Effector CD8-positive, alpha-beta T cell (primary cell): ENCODE results near the gene GRIN3B.
A peak's percentile ranks its signal among the peaks of the same experiment; 100 is the strongest.

Source experiments
- DNase-seq: peaks from one replicate; lab custom pipeline; 2025; lab: John Stamatoyannopoulos, UW

The GRIN3B gene

DNA sequence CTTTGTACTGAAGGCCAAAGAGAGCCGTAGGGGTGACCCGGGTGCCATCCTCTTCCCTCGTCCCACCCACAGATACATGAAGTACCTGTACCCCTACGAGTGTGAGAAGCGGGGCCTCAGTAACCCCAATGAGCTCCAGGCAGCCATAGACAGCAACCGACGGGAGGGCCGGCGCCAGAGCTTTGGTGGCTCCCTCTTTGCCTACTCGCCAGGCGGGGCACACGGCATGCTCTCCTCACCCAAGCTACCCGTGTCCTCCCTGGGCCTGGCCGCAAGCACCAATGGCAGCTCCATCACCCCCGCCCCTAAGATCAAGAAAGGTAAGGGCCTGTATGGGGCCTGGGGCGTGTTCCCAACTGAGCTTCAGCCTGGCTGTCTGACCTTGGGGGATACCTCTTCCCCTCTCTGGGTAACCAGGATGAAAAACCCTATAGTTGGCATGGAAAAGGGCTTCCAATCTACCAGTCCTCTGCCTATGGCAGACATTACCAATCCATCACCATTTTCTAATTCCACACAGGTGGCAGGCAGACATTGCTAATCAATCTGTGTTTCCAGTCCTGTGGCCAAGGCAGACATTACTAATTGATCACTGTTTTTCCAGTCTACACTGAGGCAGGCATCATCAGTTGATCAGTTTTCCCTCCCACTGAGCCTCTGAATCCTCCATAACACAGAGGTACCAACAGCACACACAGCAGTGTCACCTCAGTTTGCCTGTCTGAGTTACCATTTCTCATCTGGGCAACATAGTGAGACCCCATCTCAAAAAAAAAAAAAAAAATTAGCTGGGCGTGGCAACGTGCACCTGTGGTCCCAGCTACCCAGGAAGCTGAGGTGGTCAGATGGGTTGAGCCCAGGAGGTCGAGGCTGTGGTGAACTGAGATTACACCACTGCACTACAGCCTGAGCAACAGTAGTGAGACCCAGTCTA lies 35.2 kb upstream of the GRIN3B start:
- no peak for DNase-seq

DNA sequence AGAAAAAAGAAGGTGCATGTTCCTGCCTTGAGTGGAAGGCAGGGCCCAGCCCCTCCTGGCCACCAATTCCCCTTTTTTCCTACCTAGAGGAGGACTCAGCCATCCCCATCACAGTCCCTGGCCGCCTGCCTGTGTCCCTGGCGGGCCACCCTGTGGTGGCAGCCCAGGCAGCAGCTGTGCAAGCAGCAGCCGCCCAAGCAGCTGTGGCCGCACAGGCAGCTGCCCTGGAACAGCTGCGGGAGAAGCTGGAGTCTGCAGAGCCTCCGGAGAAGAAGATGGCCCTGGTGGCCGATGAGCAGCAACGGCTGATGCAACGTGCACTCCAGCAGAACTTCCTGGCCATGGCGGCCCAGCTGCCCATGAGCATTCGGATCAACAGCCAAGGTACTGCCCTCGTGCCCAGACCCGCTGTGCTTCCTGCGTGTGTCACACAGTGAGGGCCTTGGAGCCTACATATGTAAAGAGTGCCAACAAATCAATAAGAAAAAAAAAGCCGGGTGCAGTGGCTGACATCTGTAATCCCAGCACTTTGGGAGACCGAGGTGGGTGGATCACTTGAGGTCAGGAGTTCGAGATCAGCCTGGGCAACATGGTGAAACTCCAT lies 33.6 kb upstream of the GRIN3B start:
- no peak for DNase-seq

DNA sequence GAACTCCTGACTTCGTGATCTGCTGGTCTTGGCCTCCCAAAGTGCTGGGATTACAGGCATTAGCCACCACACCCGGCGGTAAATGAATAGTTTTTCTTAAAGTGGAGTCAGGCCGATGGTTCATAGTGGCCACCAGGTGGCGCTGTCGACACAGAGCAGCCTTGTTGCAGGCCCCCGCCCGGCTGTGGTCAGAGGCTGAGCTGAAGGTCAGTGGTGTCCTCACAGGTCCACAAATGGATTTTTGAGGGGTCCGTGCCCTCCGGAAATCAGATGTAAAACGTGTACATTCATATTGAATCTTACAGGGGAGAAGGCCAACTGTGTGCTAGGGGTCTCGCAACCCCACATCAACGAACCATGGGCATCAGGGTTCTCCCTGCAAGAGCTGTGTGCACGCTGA lies 29.5 kb upstream of the GRIN3B start:
- no peak for DNase-seq

DNA sequence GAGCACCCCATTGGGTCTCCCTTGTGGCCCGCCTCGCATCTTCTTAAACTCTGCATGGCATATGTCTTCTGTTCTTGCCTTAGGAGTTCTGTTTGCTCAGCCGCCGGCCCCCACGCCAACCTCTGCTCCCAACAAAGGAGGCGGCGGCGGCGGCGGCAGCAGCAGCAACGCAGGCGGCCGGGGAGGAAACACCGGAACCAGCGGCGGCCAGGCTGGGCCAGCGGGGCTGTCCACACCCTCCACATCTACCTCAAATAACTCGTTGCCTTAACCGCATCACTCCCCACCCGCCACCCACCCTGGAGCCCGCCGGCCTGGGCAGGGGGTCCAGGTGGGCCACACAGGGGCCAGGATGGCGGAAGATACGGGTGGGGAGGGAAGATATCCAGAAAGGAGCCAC lies 28.4 kb upstream of the GRIN3B start:
- no peak for DNase-seq

DNA sequence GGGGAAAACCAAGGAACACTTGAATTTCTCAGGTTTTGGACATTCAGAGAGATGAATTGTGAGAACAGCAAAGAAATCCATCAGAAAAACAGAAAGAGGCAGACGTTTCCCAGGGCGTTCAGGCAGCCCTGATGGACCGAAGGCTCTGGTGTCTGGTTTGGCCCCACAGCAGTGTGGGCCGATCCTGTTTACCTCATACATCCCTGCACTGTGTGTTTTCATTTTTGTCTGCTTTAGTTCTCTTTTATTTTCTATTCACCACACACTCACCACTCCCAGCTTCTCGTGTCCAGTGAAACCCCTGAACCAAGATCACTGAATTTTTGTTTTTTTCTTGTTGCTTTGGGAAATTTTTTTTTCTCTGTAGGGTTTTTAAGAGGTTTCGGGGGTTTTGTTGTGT lies 27.9 kb upstream of the GRIN3B start:
- DNase-seq, result no peak

DNA sequence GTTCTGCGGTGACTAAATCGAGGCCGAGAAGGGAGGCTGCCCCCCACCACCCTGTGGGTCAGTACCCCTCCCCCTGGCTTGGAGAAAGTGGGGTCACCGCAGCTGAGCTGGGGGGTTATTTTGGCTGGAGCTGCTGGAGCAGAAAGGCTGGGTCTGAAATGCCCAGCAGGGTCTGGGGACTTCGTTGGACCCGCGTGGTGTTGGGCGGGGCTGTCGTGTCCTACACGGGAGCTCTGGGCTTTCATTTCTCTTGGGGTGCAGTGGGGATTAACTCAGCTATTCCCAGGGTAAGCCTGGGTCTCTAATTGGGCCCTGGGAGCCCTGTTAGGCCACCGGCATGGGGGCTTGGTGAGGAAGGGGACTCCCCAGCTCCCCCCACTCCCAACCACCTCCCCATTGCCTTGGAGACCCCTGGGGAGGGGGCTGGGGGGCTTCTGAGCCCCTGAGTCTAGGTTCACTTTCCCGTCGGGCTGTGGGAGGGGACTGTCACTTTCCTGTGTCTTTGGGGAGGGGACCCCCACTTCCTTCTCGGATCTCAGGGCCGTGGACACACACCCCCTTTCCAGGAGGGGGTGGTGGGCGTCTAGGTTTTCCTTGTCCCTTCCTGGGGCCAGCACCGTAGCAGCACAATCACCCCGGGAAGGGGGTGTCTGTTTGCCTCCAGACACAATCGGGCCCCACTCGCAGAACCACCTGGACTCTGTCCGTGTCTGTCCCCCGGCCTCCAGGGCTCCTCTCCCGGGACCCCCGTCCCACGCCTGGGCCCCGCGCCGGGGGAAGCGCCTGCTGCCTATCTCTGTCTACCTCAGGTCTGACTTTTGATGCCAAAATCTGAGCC lies 26.3 kb upstream of the GRIN3B start:
- no peak for DNase-seq

DNA sequence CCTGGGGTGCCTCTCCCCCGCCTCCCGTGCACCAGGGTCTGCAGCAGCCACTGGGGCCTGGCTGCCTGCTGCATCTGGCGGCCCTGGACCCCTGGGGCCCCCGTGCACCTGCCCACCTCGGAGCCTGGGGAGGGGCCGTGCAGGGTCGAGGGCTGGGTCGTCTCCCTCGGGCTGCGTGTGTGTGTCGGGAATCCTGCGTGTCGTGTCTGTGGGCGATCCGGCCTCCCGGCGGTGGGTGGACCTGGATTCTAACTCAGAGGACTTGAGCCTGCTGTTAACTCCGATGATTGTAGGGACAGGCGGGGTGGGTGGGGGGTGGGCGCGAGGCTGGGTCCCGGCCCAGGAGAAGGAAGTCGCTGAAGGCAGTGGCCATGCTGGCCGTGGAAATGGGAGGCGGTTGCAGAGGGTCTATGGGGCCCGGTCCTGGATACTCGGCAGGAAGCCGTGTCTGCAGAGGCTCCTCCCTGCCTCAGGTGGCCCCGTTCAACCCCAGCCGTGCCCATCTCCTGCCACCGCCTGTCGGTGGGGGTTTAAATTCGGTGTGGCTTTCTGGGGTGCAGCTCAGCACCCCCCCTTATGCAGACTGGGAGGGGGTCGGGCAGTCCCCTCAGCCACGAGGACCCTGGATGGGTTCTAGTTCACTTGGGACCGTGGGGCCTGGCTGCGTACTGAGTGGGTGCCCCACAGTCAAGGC lies 25.5 kb upstream of the GRIN3B start:
- no peak for DNase-seq

DNA sequence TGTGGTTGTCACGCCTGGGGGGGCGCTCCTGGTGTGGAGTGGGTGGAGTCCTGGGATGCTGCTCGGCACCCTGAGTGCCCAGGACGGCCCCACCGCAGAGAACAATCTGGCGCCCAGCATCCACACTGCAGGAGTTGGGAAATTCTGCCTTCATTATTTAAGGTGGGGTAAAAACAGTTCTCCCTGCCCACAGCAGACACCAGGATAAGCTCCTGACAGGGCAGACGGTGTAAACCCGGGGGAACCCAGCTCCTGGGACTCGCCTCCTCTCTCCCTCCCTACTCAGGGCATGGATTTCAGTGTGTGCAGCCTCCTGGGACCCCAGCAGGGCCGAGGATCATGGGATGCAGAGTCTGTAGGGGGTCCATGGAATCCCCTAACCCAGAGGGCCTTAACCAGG lies 23.7 kb upstream of the GRIN3B start:
- no peak for DNase-seq

DNA sequence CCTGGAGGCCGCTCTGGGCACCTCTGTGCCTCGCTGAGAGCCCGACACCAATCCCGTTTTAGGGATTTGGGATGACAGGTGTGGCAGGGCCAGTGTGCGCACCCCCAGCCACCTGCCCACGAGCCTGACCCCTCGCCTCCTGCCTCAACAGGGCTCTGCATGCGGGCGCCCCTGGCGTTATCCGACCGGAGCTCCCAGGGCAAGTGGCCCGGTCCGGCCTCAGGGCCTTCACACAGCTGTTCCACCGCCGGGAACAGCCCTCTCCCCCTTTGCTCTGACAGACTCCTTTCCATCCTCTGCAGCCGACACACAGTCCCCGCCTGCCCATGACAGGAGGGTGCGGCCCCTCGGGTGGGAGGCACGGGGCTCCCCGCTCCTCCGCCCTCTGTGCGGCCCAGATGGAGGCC lies 23.2 kb upstream of the GRIN3B start:
- no peak for DNase-seq

DNA sequence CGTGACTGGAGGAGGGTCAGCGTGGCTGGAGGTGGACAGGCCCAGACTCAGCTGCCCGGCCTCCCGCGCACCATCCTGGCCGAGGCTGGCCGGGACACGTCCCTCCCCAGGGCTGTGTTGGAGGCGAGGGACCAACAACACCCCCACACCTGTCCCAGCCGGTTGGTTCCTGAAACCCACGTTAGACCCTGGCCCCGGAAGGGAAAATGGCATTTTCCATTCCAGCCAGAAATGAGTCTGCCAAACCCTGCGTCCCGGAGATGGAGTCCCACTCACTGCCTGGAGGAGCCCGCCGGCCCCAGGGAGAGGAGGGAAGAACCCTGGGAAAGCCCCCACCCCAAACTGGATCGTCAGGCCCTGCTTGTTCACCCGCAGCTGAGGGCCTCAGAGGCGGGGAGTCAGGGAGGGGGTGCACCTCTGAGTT lies 20.9 kb upstream of the GRIN3B start:
- no peak for DNase-seq

DNA sequence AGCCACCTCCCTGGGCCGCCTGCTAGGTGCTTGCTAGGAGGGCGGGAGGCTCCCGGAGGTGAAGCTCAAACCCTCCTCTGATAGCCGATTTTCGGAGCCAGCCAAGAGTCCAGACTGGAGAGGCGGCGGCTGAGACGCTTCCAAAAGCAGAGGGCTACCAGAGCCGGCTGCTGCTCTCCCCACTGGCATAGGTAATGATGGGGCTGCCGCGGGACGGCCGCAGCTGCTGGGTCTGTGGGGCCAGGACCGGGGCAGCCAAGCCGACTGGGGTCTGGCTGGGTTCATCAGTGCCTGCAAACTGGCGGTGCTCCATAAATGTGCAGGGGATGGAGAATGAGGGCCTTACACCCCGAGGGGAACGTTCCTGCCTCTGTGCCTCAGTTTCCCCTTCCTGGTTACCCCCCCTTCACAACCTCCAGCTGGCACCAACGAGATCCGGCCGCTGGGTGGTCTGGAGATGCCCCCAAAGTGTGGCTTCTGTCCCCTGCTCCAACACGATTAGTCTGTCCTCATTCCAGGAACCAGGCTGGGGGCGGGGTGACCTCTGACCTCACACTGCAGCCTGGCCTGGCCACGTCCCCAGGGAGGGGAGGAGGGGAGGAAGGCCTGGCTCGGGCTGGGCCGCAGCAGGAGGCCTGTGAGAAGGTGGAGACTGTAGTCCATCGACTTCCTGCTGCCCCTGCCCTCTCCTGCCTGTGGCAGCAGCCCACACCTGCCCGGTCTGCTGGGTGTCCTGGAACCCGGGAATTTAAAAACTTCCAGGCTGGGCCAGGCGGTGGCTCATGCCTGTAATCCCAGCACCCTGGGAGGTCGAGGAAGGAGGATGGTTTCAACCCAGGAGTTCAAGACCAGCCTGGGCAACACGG lies 19.9 kb upstream of the GRIN3B start:
- no peak for DNase-seq

DNA sequence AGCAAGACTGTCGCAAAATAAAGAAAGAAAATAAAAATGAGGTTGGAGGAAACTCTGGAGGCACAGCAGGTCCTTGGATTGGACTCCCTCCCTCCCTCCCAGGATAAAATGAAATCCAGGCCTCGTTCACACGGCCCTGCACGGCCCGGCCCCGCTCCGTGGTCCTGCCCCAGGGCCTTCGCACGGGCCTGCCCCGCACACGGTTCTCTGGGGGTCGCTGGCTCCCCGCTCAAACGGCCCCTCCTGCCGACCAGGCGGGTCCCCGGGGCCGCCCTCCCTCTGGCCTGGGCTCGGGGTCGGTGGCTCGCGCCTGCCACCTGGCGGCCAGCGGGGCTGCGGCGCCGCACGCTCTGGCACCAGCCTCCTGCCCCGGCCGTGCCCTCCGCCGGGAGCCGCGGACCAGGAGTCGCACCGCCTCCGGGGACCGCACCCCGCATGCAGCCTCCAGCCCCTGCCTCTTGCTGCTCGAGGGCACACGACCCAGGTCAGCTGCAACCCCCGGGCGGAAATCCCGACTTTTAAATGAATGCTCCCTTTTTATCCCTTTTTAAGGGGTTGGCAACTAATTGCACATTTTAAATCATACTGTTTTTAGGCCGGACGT lies 17.6 kb upstream of the GRIN3B start:
- DNase-seq, result peak; percentile 61

DNA sequence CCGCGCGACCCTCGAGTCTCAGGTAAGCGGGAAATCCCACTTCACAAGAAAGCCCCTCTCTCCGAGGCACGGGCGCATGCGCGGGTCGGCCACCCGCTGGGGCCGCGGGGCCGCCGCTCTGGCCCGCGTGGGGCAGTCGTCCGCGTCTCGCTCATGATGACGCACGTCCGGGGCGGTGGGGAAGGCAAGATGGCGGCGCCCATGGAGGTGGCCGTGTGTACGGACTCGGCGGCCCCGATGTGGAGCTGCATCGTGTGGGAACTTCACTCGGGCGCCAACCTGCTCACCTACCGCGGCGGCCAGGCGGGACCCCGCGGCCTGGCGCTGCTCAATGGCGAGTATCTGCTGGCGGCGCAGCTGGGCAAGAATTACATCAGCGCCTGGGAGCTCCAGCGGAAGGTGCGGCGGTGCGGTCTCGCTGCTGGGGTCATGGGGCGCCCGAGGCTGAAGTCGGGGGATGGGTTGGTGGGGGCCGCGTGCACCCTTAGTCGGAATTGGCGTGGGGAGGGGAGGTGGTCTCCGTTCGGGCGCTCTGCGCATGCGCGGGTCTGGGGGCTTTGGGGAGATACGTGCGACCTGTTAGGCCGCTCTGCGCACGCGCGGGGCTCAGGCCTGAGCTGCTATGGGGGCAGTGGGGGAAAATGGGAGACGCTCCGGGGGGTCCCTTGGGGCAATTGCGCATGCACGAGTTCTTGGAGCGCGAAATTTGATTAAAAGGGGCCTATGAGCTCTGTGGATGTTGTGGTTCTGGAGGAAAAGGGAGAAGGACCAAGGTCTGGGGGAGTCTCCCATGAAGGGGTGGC lies 15.9 kb upstream of the GRIN3B start, which contains the start of gene WDR18:
WDR18 (plus strand) TSS at position 181 of the 803 bp plus-strand sequence; CDS start at position 190, 9 bp downstream.
- DNase-seq, result peak; percentile 84

DNA sequence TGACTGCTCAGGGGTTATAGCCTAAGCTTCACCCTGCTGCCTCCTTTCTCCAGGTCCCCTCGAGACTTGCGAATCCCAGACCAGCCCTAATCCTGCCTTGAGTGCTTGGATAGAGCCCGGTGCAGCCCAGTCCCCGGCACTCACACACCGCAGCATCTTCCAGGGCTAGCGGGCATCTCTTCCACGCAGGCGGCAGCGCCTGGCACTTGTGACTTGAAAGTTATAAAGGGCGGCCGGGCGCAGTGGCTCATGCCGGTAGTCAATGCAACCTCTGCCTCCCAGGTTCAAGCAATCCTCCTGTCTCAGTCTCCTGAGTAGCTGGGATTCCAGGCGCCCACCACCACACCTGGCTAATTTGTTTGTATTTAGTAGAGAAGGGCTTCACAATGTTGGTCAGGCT lies 14.1 kb upstream of the GRIN3B start:
- DNase-seq, result no peak

DNA sequence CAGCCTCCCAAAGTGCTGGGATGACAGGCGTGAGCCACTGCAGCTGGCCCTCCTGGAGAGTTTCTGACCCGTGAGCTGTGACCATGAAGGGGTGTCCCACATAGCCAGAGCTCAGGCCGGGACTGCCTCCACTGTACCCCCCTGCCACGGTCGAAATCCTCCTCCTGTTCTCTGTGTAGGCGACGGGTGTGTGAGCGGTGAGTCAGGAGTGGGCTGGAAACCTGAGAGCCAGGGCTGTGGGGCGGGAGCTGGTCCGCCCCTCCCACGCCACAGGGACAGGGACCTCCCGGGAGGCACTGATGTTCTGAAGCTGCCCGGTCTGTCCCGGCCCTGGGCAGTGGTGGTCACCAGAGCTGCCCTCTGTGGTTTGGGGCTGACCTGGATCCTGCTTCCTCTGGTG lies 12.1 kb upstream of the GRIN3B start:
- DNase-seq, result no peak

DNA sequence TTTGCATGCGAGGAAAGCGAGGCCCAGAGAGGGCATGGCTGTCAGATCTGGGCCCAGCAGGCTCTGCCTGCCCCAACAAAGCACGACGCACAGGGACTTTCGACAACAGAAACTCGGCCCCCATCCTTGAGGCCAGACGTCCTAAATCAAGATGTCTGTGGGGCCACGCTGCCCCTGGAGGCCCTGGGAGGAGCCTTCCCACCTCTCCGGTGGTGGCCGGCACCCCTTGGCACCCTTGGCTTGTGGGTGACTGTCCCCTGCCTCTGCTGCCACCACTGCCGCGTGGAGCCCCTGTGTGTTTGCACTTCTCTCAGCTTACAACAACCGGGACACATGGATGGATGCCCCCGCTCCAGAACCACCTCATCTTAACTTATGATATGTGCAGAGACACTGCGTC lies 11.7 kb upstream of the GRIN3B start:
- DNase-seq, result no peak

DNA sequence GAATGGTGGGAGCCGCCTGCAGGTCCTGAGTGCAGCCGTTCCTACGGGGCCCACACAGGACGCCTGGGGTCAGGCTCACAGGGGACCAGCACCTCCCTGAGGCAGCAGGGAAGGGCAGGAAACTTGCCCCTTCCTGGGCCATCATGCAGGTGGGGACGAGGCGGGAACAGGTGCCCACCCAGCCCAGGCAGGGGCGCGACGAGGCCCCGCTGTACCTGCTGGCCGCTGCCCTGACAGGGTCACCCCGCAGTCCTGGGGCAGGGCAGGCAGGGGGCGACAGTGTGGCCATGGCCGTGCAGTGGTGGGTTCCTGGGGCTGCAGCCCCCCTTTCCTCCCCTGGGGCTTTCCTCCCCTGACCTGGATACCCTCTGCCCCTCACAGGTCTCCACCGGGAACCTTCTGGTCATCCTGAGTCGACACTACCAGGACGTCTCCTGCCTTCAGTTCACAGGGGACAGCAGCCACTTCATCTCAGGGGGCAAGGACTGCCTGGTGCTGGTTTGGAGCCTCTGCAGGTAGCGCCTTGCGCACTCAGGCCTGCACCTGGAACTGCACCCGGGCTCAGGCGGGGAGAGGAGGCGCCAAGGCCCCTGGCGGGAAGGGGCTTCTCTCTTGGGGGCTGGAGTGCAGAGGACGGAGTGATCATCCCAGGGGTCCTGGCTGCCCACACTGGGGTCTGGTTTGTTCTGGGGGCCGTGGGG lies 10.7 kb upstream of the GRIN3B start:
- DNase-seq, result no peak

DNA sequence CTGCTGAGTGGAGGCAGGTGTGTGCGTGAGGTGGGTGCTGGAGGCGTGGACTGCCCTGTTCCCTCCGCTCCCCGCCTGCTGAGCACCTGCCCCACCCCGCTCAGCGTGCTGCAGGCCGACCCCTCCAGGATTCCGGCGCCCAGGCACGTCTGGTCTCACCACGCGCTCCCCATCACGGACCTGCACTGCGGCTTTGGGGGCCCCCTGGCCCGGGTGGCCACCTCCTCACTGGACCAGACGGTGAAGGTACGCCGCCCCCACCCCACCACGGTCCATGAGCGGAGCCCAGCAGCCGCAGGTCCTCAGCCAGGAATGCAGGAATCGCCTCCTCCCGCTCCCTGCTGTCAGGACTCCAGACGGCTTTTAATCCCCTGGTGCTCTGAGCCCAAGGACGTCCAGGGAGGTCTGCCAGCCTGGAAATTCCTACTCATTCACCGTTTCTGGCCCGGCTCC lies 10.1 kb upstream of the GRIN3B start:
- no peak for DNase-seq

DNA sequence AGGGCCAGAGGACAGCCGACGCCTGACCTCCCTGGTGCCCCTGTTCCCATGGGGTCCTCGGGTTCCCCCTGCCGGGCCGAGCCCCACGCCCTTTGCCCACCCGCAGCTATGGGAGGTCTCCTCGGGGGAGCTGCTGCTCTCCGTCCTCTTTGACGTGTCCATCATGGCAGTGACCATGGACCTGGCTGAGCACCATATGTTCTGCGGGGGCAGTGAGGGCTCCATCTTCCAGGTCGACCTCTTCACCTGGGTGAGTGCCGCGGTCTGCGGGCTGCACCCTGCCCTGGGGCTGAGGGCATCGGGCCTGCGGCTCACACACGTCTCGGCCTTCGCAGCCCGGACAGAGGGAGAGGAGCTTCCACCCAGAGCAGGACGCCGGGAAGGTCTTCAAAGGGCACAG lies 9.5 kb upstream of the GRIN3B start:
- DNase-seq, result no peak
